Measurements from ENCODE around the gene PYCR2.
A peak's percentile ranks its signal among the peaks of the same experiment; 100 is the strongest.

The PYCR2 gene

GRCh38 chr1:225886159-225887029, 37.7 kb downstream of the PYCR2 start:
- DNase-seq (ENCODE audit: low spot score): no peak
- in situ Hi-C loops (cut with MboI; ENCODE audit: low pct_unique_long_range_greater_than_20kb, low sequenced_read_pairs, unreplicated experiment): no loop called here
- no peak for TF ChIP-seq CTCF (IDR thresholded peaks at IDR 0.05; ENCODE audit: extremely low read depth, insufficient read depth, missing control alignments)

GRCh38 chr1:225885336-225885735, 38.7 kb downstream of the PYCR2 start:
- in situ Hi-C loops (cut with MboI; ENCODE audit: low pct_unique_long_range_greater_than_20kb, low sequenced_read_pairs, unreplicated experiment): no loop called here
- no peak for DNase-seq (ENCODE audit: low spot score)
- TF ChIP-seq CTCF (IDR thresholded peaks at IDR 0.05; ENCODE audit: extremely low read depth, insufficient read depth, missing control alignments): no peak

- no peak for DNase-seq (ENCODE audit: low spot score)
- peak; percentile 10 for TF ChIP-seq CTCF (IDR thresholded peaks at IDR 0.05; ENCODE audit: extremely low read depth, insufficient read depth, missing control alignments)
- in situ Hi-C loops (cut with MboI; ENCODE audit: low pct_unique_long_range_greater_than_20kb, low sequenced_read_pairs, unreplicated experiment): no loop called here
These were observed 40.3 kb downstream of the PYCR2 start for GRCh38 chr1:225883616-225884265.

- DNase-seq (ENCODE audit: low spot score): no peak
- no peak for TF ChIP-seq CTCF (IDR thresholded peaks at IDR 0.05; ENCODE audit: extremely low read depth, insufficient read depth, missing control alignments)
- in situ Hi-C loops (cut with MboI; ENCODE audit: low pct_unique_long_range_greater_than_20kb, low sequenced_read_pairs, unreplicated experiment): no loop called here
These were observed 41.1 kb downstream of the PYCR2 start for GRCh38 chr1:225882694-225883615.

- in situ Hi-C loops (cut with MboI; ENCODE audit: low pct_unique_long_range_greater_than_20kb, low sequenced_read_pairs, unreplicated experiment): no loop called here
- peak; percentile 44 for TF ChIP-seq CTCF (IDR thresholded peaks at IDR 0.05; ENCODE audit: extremely low read depth, insufficient read depth, missing control alignments)
- DNase-seq (ENCODE audit: low spot score): peak; percentile 97
These were observed 41.9 kb downstream of the PYCR2 start, which contains the start of gene TMEM63A for GRCh38 chr1:225881959-225882693. Gene TMEM63A (minus strand): TSS chr1:225882380. CDS start chr1:225877580, 4,800 bp downstream.

Data from GM13977 (cell line).